Lower lobe of right lung (tissue), 2 donors: ENCODE data around the gene AADAT. TPM values are rescaled to one million over a fixed set of nuclear protein-coding genes. Genes with fewer than 3 reads are reported as not detected.
A peak's percentile ranks its signal among the peaks of the same experiment; 100 is the strongest.
"Not testable (repeated sequence)": the region's sequence is repeated elsewhere in the genome, so short reads cannot be mapped to it uniquely, and the experiment has no call there.

Experiments used
- ATAC-seq, 2 donors: fragments of 200-7000 bp; cut with Tn5 transposase; one replicate each; pipeline ENCODE4 v1.9.1; 2020 to 2022; ENCODE audit warnings: mild to moderate bottlenecking in 2 of 2, moderate library complexity in 2 of 2
- DNase-seq: peaks from one replicate; pipeline ENCODE4 v3.0.0-alpha.2; 2020
- H3K27ac ChIP-seq: fragments of 200-600 bp; one replicate; pipeline ENCODE4 v1.8.0; 2022
- H3K27me3 ChIP-seq: fragments of 200-600 bp; one replicate; pipeline ENCODE4 v1.8.0; 2022; ENCODE audit warnings: low read depth
- H3K36me3 ChIP-seq: fragments of 200-600 bp; one replicate; pipeline ENCODE4 v1.8.0; 2022; ENCODE audit warnings: mild to moderate bottlenecking
- H3K4me1 ChIP-seq: fragments of 200-600 bp; one replicate; pipeline ENCODE4 v1.8.0; 2022
- H3K4me3 ChIP-seq: fragments of 200-600 bp; one replicate; pipeline ENCODE4 v1.8.0; 2022; ENCODE audit warnings: mild to moderate bottlenecking
- H3K9me3 ChIP-seq: fragments of 200-600 bp; one replicate; pipeline ENCODE4 v1.8.0; 2022
- CTCF ChIP-seq: fragments of 200-600 bp; IDR thresholded peaks from one replicate; pipeline ENCODE4 v1.8.0; 2022; ENCODE audit warnings: antibody characterized with exemption, mild to moderate bottlenecking
- intact Hi-C: fragments of 100-400 bp; cut with DNase I; formaldehyde crosslinking; loops from one replicate; pipeline ENCODE4 v1.11.0; 2022
- total RNA-seq: library from RNA; stranded (reverse); fragmentation: NEBNext Ultra II Directional; extraction: Animal tissue kit (Norgen Biotek cat#: 25700); gene quantifications from one replicate; pipeline ENCODE4 v1.2.1, GENCODE V29; 2021
- donor health status: DM: no; HTN: yes; CAD: no; lungs with severe emphysema.

The AADAT gene
- total RNA-seq, 1 donor from 2014 or later: 4.9 TPM

GRCh38 chr4:170102426-170102825 lies 12.7 kb upstream of the AADAT start:
- H3K27me3 ChIP-seq: no peaks in the 10 kb centered on the region
- no peaks in the 10 kb centered on the region for H3K36me3 ChIP-seq
- no peak overlapping the region for H3K27ac ChIP-seq
- DNase-seq (no peak), ATAC-seq (peak; percentile 54 to 79)
- TF ChIP-seq CTCF: no peak
- intact Hi-C loops: no loop called here
- H3K9me3 ChIP-seq: no peaks in the 10 kb centered on the region
- no peak overlapping the region for H3K4me3 ChIP-seq
- peaks cover 10% of the 10 kb centered on the region for H3K4me1 ChIP-seq

- H3K9me3 ChIP-seq, H3K4me1 ChIP-seq, H3K36me3 ChIP-seq, H3K27me3 ChIP-seq, ATAC-seq, H3K4me3 ChIP-seq, H3K27ac ChIP-seq, intact Hi-C loops, DNase-seq: not testable (repeated sequence)
Measured at GRCh38 chr4:170098171-170098570, 8.4 kb upstream of the AADAT start.

- Histone ChIP-seq H3K27me3 (no peaks in the 10 kb centered on the region), H3K4me3 (no peak overlapping the region), H3K4me1 (no peaks in the 10 kb centered on the region), H3K36me3 (no peaks in the 10 kb centered on the region), H3K27ac (no peak overlapping the region), H3K9me3 (no peaks in the 10 kb centered on the region)
- DNase-seq (no peak), ATAC-seq (no peak)
- intact Hi-C loops: no loop called here
- no peak for TF ChIP-seq CTCF
Measured at GRCh38 chr4:170097681-170098080, 7.9 kb upstream of the AADAT start.

GRCh38 chr4:170093973-170094535 lies 4.3 kb upstream of the AADAT start:
- Histone ChIP-seq H3K9me3 (no peaks in the 10 kb centered on the region), H3K4me3 (no peak overlapping the region), H3K36me3 (no peaks in the 10 kb centered on the region), H3K27ac (no peak overlapping the region), H3K27me3 (peaks cover 6% of the 10 kb centered on the region), H3K4me1 (peaks cover 6% of the 10 kb centered on the region)
- TF ChIP-seq CTCF: no peak
- DNase-seq (no peak), ATAC-seq (no peak)
- intact Hi-C loops: no loop called here

- peak in 1 of 2 donors; percentile 32 for ATAC-seq
- H3K36me3 ChIP-seq: peaks cover 6% of the 10 kb centered on the region
- H3K4me3 ChIP-seq: peak overlapping the region; percentile 65
- intact Hi-C loops: no loop called here
- no peaks in the 10 kb centered on the region for H3K9me3 ChIP-seq
- H3K27me3 ChIP-seq: peaks cover 8% of the 10 kb centered on the region
- H3K4me1 ChIP-seq: peaks cover 12% of the 10 kb centered on the region
- no peak for TF ChIP-seq CTCF
- peak; percentile 49 for DNase-seq
- H3K27ac ChIP-seq: no peak overlapping the region
Measured at GRCh38 chr4:170091069-170091696, 1.4 kb upstream of the AADAT start.

GRCh38 chr4:170090352-170091052 lies 746 bp upstream of the AADAT start:
- Histone ChIP-seq H3K27me3 (peaks cover 8% of the 10 kb centered on the region), H3K4me3 (peak overlapping the region; percentile 65), H3K9me3 (no peaks in the 10 kb centered on the region), H3K4me1 (peaks cover 12% of the 10 kb centered on the region), H3K27ac (no peak overlapping the region), H3K36me3 (peaks cover 6% of the 10 kb centered on the region)
- DNase-seq: no peak
- intact Hi-C loops: no loop called here
- TF ChIP-seq CTCF: no peak
- peak in 1 of 2 donors; percentile 22 for ATAC-seq
